GM19395 (cell line): ENCODE measurements around the gene EFNA5.
A peak's percentile ranks its signal among the peaks of the same experiment; 100 is the strongest.
"Not testable (repeated sequence)": the region's sequence is repeated elsewhere in the genome, so short reads cannot be mapped to it uniquely, and the experiment has no call there.

Experiments used
- ATAC-seq: cut with Tn5 transposase; IDR thresholded peaks from one replicate; pipeline ENCODE4 v1.9.1; 2021; ENCODE audit warnings: mild to moderate bottlenecking, moderate library complexity; ENCODE audit not compliant: unreplicated experiment

The EFNA5 gene

GRCh38 chr5:107437154-107437553 is 233.6 kb downstream of the EFNA5 start:
- no peak for ATAC-seq

- no peak for ATAC-seq
Measured at GRCh38 chr5:107436201-107436600, 234.5 kb downstream of the EFNA5 start.

GRCh38 chr5:107435061-107435460 is 235.7 kb downstream of the EFNA5 start:
- ATAC-seq: no peak

GRCh38 chr5:107433646-107434045 is 237.1 kb downstream of the EFNA5 start:
- not testable (repeated sequence) for ATAC-seq

GRCh38 chr5:107431998-107432397 is 238.7 kb downstream of the EFNA5 start:
- ATAC-seq: no peak

- ATAC-seq: no peak
Measured at GRCh38 chr5:107431536-107431935, 239.2 kb downstream of the EFNA5 start.

GRCh38 chr5:107430071-107430625 is 240.6 kb downstream of the EFNA5 start:
- ATAC-seq: no peak

- no peak for ATAC-seq
Measured at GRCh38 chr5:107428303-107428813, 242.4 kb downstream of the EFNA5 start.

- no peak for ATAC-seq
Measured at GRCh38 chr5:107426872-107427271, 243.9 kb downstream of the EFNA5 start.

GRCh38 chr5:107426209-107426608 is 244.5 kb downstream of the EFNA5 start:
- ATAC-seq: no peak

GRCh38 chr5:107425541-107426031 is 245.2 kb downstream of the EFNA5 start:
- ATAC-seq: no peak

- no peak for ATAC-seq
Measured at GRCh38 chr5:107424491-107424890, 246.2 kb downstream of the EFNA5 start.

- no peak for ATAC-seq
Measured at GRCh38 chr5:107422494-107422893, 248.2 kb downstream of the EFNA5 start.

- no peak for ATAC-seq
Measured at GRCh38 chr5:107419498-107419897, 251.2 kb downstream of the EFNA5 start.

GRCh38 chr5:107418902-107419301 is 251.8 kb downstream of the EFNA5 start:
- no peak for ATAC-seq

GRCh38 chr5:107418071-107418470 is 252.7 kb downstream of the EFNA5 start:
- no peak for ATAC-seq

GRCh38 chr5:107415762-107416161 is 255.0 kb downstream of the EFNA5 start:
- no peak for ATAC-seq

GRCh38 chr5:107414802-107415201 is 255.9 kb downstream of the EFNA5 start:
- ATAC-seq: no peak

- no peak for ATAC-seq
Measured at GRCh38 chr5:107413754-107414153, 257.0 kb downstream of the EFNA5 start.

GRCh38 chr5:107408564-107408963 is 262.2 kb downstream of the EFNA5 start:
- peak; percentile 58 for ATAC-seq

- ATAC-seq: no peak
Measured at GRCh38 chr5:107407713-107408298, 262.9 kb downstream of the EFNA5 start.

GRCh38 chr5:107404595-107405374 is 266.0 kb downstream of the EFNA5 start:
- no peak for ATAC-seq
